ENCODE measurements around the gene BANF2.

GRCh38 chr20:17762873-17763557, 63.2 kb downstream of the BANF2 start:
- TF ChIP-seq CTCF (conservative IDR thresholded peaks at IDR 0.05; ENCODE audit: low read depth in 2 of 2) (no peak), POLR2AphosphoS5 (IDR thresholded peaks at IDR 0.05; ENCODE audit: low read depth) (no peak), STAT1 (IDR thresholded peaks at IDR 0.05; ENCODE audit: unreplicated experiment) (no peak), EZH2phosphoT487 (IDR thresholded peaks at IDR 0.05; ENCODE audit: unreplicated experiment) (no peak), ETS1 (IDR thresholded peaks at IDR 0.05) (no peak), CREB1 (CRISPR knock-in tag; IDR thresholded peaks at IDR 0.05; ENCODE audit: low read depth) (no peak), NANOG (IDR thresholded peaks at IDR 0.05; ENCODE audit: borderline replicate concordance) (no peak), ZNF114 (CRISPR knock-in tag; IDR thresholded peaks at IDR 0.05) (no peak), EZH2 (IDR thresholded peaks at IDR 0.05; ENCODE audit: low read depth, unreplicated experiment) (no peak), ZNF331 (CRISPR knock-in tag; IDR thresholded peaks at IDR 0.05; ENCODE audit: low read depth) (no peak), JUNB (IDR thresholded peaks at IDR 0.05; ENCODE audit: unreplicated experiment) (no peak)
- TF ChIP-seq, protein P1, sequence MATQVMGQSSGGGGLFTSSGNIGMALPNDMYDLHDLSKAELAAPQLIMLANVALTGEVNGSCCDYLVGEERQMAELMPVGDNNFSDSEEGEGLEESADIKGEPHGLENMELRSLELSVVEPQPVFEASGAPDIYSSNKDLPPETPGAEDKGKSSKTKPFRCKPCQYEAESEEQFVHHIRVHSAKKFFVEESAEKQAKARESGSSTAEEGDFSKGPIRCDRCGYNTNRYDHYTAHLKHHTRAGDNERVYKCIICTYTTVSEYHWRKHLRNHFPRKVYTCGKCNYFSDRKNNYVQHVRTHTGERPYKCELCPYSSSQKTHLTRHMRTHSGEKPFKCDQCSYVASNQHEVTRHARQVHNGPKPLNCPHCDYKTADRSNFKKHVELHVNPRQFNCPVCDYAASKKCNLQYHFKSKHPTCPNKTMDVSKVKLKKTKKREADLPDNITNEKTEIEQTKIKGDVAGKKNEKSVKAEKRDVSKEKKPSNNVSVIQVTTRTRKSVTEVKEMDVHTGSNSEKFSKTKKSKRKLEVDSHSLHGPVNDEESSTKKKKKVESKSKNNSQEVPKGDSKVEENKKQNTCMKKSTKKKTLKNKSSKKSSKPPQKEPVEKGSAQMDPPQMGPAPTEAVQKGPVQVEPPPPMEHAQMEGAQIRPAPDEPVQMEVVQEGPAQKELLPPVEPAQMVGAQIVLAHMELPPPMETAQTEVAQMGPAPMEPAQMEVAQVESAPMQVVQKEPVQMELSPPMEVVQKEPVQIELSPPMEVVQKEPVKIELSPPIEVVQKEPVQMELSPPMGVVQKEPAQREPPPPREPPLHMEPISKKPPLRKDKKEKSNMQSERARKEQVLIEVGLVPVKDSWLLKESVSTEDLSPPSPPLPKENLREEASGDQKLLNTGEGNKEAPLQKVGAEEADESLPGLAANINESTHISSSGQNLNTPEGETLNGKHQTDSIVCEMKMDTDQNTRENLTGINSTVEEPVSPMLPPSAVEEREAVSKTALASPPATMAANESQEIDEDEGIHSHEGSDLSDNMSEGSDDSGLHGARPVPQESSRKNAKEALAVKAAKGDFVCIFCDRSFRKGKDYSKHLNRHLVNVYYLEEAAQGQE (IDR thresholded peaks at IDR 0.05; ENCODE audit: unreplicated experiment) = no peak
- TF ChIP-seq, protein P2, sequence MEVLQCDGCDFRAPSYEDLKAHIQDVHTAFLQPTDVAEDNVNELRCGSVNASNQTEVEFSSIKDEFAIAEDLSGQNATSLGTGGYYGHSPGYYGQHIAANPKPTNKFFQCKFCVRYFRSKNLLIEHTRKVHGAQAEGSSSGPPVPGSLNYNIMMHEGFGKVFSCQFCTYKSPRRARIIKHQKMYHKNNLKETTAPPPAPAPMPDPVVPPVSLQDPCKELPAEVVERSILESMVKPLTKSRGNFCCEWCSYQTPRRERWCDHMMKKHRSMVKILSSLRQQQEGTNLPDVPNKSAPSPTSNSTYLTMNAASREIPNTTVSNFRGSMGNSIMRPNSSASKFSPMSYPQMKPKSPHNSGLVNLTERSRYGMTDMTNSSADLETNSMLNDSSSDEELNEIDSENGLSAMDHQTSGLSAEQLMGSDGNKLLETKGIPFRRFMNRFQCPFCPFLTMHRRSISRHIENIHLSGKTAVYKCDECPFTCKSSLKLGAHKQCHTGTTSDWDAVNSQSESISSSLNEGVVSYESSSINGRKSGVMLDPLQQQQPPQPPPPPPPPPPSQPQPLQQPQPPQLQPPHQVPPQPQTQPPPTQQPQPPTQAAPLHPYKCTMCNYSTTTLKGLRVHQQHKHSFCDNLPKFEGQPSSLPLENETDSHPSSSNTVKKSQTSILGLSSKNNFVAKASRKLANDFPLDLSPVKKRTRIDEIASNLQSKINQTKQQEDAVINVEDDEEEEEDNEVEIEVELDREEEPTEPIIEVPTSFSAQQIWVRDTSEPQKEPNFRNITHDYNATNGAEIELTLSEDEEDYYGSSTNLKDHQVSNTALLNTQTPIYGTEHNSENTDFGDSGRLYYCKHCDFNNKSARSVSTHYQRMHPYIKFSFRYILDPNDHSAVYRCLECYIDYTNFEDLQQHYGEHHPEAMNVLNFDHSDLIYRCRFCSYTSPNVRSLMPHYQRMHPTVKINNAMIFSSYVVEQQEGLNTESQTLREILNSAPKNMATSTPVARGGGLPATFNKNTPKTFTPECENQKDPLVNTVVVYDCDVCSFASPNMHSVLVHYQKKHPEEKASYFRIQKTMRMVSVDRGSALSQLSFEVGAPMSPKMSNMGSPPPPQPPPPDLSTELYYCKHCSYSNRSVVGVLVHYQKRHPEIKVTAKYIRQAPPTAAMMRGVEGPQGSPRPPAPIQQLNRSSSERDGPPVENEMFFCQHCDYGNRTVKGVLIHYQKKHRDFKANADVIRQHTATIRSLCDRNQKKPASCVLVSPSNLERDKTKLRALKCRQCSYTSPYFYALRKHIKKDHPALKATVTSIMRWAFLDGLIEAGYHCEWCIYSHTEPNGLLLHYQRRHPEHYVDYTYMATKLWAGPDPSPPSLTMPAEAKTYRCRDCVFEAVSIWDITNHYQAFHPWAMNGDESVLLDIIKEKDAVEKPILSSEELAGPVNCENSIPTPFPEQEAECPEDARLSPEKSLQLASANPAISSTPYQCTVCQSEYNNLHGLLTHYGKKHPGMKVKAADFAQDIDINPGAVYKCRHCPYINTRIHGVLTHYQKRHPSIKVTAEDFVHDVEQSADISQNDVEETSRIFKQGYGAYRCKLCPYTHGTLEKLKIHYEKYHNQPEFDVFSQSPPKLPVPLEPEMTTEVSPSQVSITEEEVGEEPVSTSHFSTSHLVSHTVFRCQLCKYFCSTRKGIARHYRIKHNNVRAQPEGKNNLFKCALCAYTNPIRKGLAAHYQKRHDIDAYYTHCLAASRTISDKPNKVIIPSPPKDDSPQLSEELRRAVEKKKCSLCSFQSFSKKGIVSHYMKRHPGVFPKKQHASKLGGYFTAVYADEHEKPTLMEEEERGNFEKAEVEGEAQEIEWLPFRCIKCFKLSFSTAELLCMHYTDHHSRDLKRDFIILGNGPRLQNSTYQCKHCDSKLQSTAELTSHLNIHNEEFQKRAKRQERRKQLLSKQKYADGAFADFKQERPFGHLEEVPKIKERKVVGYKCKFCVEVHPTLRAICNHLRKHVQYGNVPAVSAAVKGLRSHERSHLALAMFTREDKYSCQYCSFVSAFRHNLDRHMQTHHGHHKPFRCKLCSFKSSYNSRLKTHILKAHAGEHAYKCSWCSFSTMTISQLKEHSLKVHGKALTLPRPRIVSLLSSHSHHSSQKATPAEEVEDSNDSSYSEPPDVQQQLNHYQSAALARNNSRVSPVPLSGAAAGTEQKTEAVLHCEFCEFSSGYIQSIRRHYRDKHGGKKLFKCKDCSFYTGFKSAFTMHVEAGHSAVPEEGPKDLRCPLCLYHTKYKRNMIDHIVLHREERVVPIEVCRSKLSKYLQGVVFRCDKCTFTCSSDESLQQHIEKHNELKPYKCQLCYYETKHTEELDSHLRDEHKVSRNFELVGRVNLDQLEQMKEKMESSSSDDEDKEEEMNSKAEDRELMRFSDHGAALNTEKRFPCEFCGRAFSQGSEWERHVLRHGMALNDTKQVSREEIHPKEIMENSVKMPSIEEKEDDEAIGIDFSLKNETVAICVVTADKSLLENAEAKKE (CRISPR knock-in tag; IDR thresholded peaks at IDR 0.05) = no peak
